AG04450 (cell line): ENCODE data around the gene LMF2. TPM values are rescaled to one million over a fixed set of nuclear protein-coding genes. Genes with fewer than 3 reads are reported as not detected.

Experiments
- CTCF ChIA-PET: fragments of 300-600, 350-600 bp; formaldehyde crosslinking; extraction: SDS; loops from one replicate; lab custom pipeline; 2022; ENCODE audit warnings: antibody characterized with exemption, inconsistent platforms; lab: Charles Lee
- POLR2A ChIA-PET: fragments of 350-600 bp; formaldehyde crosslinking; extraction: SDS; loops from one replicate; lab custom pipeline; 2021; ENCODE audit warnings: antibody characterized with exemption, inconsistent platforms; lab: Yijun Ruan, JAX
- DNase-seq: peaks from one replicate; pipeline ENCODE4 v3.0.0-alpha.2; 2011; ENCODE audit warnings: low read depth, low spot score
- H3K27ac ChIP-seq: one replicate; pipeline ENCODE4 v1.5.1; 2012; ENCODE audit warnings: low read depth, low read length, control low read depth
- H3K27me3 ChIP-seq: one replicate; pipeline ENCODE4 v1.6.0; 2012; ENCODE audit warnings: low read length; ENCODE audit not compliant: control insufficient read depth, insufficient read depth
- H3K4me3 ChIP-seq: 2 replicates; pipeline ENCODE4 v1.5.1; 2011; ENCODE audit warnings: mild to moderate bottlenecking, low read depth, low read length, control low read depth
- H3K9me3 ChIP-seq: 2 replicates; pipeline ENCODE4 v1.5.1; 2012; ENCODE audit warnings: low read length; ENCODE audit not compliant: control insufficient read depth, insufficient read depth
- polyA plus RNA-seq: library from polyadenylated mRNA; depleted of rRNA; stranded (reverse); fragments of >200 nt; gene quantifications from 2 replicates; pipeline ENCODE4 v1.2.3, GENCODE V29; 2011
- TF ChIP-seq, protein P1 (sequence below): IDR thresholded peaks from 2 replicates; pipeline ENCODE4 v1.5.1; 2011; ENCODE audit warnings: low read depth, low read length, control low read depth, inconsistent platforms

The LMF2 gene
- polyA plus RNA-seq, 1 experiment = 25.7 TPM

DNA sequence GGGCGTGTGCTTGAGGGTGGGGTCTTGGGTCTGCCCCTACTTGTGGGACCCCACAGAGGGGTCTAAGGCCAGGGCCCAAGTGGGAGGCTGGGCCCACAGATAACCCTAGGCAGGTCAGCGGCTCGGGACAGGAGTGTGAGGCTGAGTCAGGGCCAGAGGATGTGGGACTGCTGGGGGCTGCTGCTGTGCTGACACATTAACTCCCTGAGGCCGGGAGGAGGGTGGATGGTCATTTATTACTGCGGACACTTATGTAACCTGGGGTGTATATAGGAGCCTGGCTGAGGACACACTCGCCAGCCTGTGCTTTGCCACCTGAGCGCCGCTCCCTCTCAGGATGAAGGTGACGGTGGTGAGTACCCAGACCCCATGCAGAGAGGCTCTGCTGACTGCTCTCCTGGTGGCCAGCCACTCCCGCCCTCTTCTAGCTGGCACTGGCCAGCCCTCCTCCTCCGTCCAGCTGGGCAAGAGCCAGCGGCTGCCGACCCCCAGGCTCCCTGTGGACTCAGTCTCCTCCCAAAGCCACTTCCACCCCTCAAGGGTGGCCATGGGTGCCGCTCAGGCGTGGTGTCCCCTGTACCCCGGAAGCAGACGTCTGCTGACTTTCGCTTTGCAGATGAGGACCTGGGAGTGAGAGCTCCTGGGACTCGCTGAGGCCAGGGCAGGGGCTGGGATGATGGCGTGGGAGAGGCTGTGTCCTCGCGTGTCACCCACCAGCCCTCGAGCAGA is 20.8 kb downstream of the LMF2 start, which contains the start of gene MIOX:
Gene MIOX (plus strand): TSS at position 299 of the 729 bp plus-strand sequence. CDS start 39 bp downstream, at position 338.
- TF ChIP-seq, protein P1, sequence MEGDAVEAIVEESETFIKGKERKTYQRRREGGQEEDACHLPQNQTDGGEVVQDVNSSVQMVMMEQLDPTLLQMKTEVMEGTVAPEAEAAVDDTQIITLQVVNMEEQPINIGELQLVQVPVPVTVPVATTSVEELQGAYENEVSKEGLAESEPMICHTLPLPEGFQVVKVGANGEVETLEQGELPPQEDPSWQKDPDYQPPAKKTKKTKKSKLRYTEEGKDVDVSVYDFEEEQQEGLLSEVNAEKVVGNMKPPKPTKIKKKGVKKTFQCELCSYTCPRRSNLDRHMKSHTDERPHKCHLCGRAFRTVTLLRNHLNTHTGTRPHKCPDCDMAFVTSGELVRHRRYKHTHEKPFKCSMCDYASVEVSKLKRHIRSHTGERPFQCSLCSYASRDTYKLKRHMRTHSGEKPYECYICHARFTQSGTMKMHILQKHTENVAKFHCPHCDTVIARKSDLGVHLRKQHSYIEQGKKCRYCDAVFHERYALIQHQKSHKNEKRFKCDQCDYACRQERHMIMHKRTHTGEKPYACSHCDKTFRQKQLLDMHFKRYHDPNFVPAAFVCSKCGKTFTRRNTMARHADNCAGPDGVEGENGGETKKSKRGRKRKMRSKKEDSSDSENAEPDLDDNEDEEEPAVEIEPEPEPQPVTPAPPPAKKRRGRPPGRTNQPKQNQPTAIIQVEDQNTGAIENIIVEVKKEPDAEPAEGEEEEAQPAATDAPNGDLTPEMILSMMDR = no peak
- DNase-seq = no peak
- Histone ChIP-seq H3K27me3 (peaks cover 8% of the 10 kb centered on the region), H3K9me3 (peaks cover 4% of the 10 kb centered on the region; the same call in 1 of the 2 replicates), H3K4me3 (no peak within 1 kb of the TSS), H3K27ac (no peak within 1 kb of the TSS)
- ChIA-PET CTCF (interaction anchor here (0.7 kb wide), 1 partner anchor 79 kb away, joined by 3 read pairs; no protein-coding TSS in a partner anchor), POLR2A (no interaction called here)

DNA sequence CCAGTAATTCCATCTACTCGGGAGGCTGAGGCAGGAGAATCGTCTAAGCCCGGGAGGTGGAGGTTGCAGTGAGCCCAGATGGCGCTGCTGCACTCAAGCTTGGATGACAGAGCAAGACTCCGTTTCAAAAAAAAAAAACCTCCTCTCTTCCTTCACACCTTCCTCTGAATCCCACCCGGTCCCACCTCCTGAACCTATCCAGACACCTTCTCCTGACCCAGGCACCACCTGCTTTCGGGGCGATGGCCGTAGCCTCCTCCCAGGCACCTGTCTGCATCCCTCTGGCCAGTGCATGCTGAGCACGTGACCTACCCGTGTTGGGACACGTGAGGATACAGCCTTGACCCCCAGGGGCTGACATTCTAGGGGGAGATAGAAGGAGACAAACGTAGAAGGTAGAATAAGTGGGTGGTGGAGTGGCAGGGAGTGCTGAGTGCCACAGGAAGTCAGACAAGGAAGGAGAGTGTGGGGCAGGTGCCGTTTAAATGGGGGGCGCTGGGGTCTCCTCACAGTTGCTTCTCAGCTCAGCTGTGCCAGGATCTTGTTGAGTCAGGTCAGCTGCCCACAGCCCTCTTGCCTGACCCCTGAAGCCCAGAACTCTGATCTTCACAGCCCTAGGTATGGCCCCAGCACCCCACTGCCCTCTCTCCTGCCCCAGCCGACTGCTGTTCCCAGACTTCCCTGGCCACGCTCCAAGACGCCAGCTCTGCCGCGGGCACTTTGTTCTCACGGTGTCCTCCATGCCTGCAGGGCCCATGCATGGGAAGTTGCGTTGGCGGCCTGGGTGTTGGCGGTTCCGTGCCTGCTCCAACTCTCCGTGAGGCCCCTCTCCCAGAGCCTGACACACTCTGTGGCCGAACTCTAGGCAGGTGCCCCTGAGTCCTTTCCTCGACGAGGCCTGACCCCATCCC is 22.0 kb downstream of the LMF2 start:
- DNase-seq = no peak
- TF ChIP-seq, protein P1 = no peak

DNA sequence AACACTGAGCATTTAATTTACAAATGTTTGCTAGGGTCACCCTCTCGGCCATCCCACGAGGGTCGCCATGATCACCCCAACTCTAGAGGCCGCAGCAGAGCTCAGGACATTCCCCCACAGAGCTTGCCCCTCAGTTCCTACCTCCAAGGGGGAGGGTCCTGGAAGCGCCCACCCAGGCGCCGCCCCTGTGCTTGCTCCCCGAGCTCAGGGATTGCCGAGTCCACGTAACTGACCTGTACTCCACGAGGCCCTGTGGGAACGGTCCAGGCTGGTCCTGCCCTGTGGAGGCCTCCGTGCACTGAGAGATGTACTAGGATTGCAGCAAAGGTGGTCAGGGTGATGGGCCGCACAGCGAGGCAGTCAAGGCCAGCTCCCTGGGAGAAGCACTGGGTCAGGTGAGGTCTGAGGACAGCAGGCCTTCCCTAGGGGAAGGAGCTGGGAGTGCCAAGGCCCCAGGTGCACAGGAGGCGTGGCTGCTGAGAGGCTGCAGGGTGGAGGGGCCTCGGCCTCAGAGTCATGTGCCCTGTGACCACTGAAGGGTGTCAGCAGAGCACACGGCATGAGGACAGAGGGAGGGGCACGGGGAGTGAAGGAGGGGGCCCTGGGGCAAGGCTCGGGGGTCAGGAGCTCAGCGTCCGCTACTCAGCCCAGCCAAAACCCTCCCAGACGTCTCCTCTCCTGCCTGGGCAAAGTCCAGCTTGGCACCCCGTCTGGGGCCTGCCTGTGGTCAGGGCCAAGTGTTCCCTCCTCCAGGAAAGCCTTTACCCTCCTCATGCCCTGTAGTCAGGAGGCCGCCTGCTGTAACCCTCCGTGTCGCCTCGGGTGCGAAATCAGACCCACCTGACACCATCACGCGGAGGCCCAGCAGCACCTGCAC is 23.3 kb downstream of the LMF2 start:
- ChIA-PET CTCF (interaction anchor here (1.2 kb wide), 1 partner anchor 14 kb away, joined by 3 read pairs; no protein-coding TSS in a partner anchor), POLR2A (interaction anchor here (0.9 kb wide), 1 partner anchor 257 kb away, joined by 5 read pairs; no protein-coding TSS in a partner anchor)
- no peak for DNase-seq
- H3K27ac ChIP-seq = no peak overlapping the region
- H3K27me3 ChIP-seq = peaks cover 24% of the 10 kb centered on the region
- H3K4me3 ChIP-seq = no peak overlapping the region
- H3K9me3 ChIP-seq = peaks cover 4% of the 10 kb centered on the region; the same call in 1 of the 2 replicates
- TF ChIP-seq, protein P1 = no peak

More for the DNA sequence above, 22.0 kb downstream of the LMF2 start:
- Histone ChIP-seq H3K4me3 (no peak overlapping the region), H3K27ac (no peak overlapping the region), H3K9me3 (peaks cover 4% of the 10 kb centered on the region; the same call in 1 of the 2 replicates), H3K27me3 (peaks cover 15% of the 10 kb centered on the region)
- ChIA-PET POLR2A (interaction anchor here (0.9 kb wide), 1 partner anchor 258 kb away, joined by 5 read pairs; no protein-coding TSS in a partner anchor), CTCF (interaction anchor here (0.7 to 1.2 kb wide), 2 partner anchors 13 to 80 kb away, joined by 3 read pairs; no protein-coding TSS in a partner anchor)

DNA sequence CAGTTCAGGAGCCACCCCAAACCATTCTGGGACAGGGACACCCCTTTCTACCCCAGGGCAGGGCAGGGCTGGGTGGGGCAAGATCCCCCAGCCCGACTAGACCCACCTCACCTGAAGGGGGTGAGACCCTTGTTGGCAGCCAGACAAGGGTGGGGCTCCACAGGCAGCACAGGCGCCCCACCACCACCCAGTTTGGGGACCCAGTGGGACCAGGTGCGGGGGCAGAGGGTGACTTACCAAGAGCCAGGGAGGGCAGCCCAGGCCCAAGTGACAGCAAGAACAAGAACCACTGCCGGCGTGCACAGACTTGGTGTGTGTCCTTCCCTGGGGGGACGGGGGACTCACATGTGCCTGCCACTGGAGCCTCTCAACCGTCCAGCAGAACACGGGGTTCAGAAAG is 23.9 kb downstream of the LMF2 start:
- POLR2A ChIA-PET = no interaction called here
- H3K27ac ChIP-seq = no peak overlapping the region
- TF ChIP-seq, protein P1 = no peak
- H3K4me3 ChIP-seq = no peak overlapping the region
- CTCF ChIA-PET = interaction anchor here (1.4 kb wide), 1 partner anchor 15 kb away, joined by 3 read pairs; no protein-coding TSS in a partner anchor
- H3K9me3 ChIP-seq = peaks cover 4% of the 10 kb centered on the region; the same call in 1 of the 2 replicates
- DNase-seq = no peak
- H3K27me3 ChIP-seq = peaks cover 24% of the 10 kb centered on the region
